Stomach (tissue), 9 donors: ENCODE results near the gene AKR1C2. TPM values are rescaled to one million over a fixed set of nuclear protein-coding genes. Genes with fewer than 3 reads are reported as not detected.
"Not testable (repeated sequence)": the region's sequence is repeated elsewhere in the genome, so short reads cannot be mapped to it uniquely, and the experiment has no call there.

ENCODE experiments used
- DNase-seq, 2 donors: peaks; one replicate each; pipeline versions ENCODE4 v3.0.0 to v3.0.0-alpha.2; 2013 to 2019
- H3K27ac ChIP-seq, 5 donors: fragments of 200-600 bp in 4 of 5; sonication (generic) in 4 of 5; one replicate each; pipeline ENCODE4 v1.5.1; 2013 to 2019; ENCODE audit warnings: mild to moderate bottlenecking in 1 of 5, moderate library complexity in 1 of 5
- H3K27me3 ChIP-seq, 3 donors: fragments of 200-600 bp; sonication (generic); one replicate each; pipeline ENCODE4 v1.5.1; 2017 to 2019; ENCODE audit warnings: mixed run types in 1 of 3
- H3K36me3 ChIP-seq, 4 donors: fragments of 200-600 bp; sonication (generic); 1 replicate in 3 of 4; 2 replicates in 1 of 4; pipeline ENCODE4 v1.5.1; 2016 to 2019
- H3K4me1 ChIP-seq, 4 donors: fragments of 200-600 bp; sonication (generic); one replicate each; pipeline ENCODE4 v1.5.1; 2016 to 2019
- H3K4me3 ChIP-seq, 4 donors: fragments of 200-600 bp; sonication (generic) in 3 of 4; one replicate each; pipeline ENCODE4 v1.5.1; 2016 to 2019; ENCODE audit warnings: mild to moderate bottlenecking in 1 of 4
- H3K9me3 ChIP-seq, 4 donors: fragments of 200-600 bp; sonication (generic); one replicate each; pipeline ENCODE4 v1.5.1; 2016 to 2019
- CTCF ChIP-seq, 7 experiments: fragments of 450-650 bp in 4 of 7; fragments of 200-600 bp in 3 of 7; sonication (generic) in 3 of 7; IDR thresholded peaks; one replicate each; pipeline ENCODE4 v1.5.1; 2016 to 2019; ENCODE audit warnings: antibody characterized with exemption in 7 of 7, control low read depth in 2 of 7, mild to moderate bottlenecking in 1 of 7
- EP300 ChIP-seq: sonication (generic); formaldehyde crosslinking; IDR thresholded peaks from one replicate; pipeline ENCODE4 v1.6.1; 2017; ENCODE audit warnings: antibody characterized with exemption
- POLR2A ChIP-seq, 4 donors: fragments of 450-650 bp; IDR thresholded peaks; one replicate each; pipeline ENCODE4 v1.6.1; 2016; ENCODE audit warnings: antibody characterized with exemption in 4 of 4, control low read depth in 2 of 4, mild to moderate bottlenecking in 1 of 4, moderate library complexity in 1 of 4
- POLR2AphosphoS5 ChIP-seq, 3 donors: sonication (generic); formaldehyde crosslinking; IDR thresholded peaks; one replicate each; pipeline ENCODE4 v1.6.1; 2016; ENCODE audit warnings: antibody characterized with exemption in 3 of 3
- WGBS, 5 donors: extraction: QIAGEN DNeasy Blood & Tissue Kit in 3 of 5; methylation state at CpG; one replicate each; pipeline versions ENCODE4 v1.1.5 to v1.1.7; 2013 to 2018; 5-methylcytosine and 5-hydroxymethylcytosine counted together
- intact Hi-C: fragments of 100-400 bp; cut with DNase I; formaldehyde crosslinking; loops from one replicate; pipeline ENCODE4 v1.15.1; 2023; ENCODE audit warnings: low total_unique reads
- polyA plus RNA-seq, 3 donors: library from polyadenylated mRNA; stranded (reverse); fragments of 200-250 nt; gene quantifications; one replicate each; pipeline ENCODE4 v1.2.3, GENCODE V29; 2013
- total RNA-seq, 5 donors: library from RNA; depleted of rRNA; stranded (reverse); fragments of >200 nt; gene quantifications; one replicate each; pipeline versions ENCODE4 v1.1.0 to v1.2.3, GENCODE V29; 2014 to 2016
- donor health status: healthy with polysubstance abuse.
- donor health status: Bipolar disorder and iron deficiency.
- donor health status: healthy.

Gene AKR1C2
- total and polyA plus RNA-seq, 8 donors: 30.4 to 507 (median 63.1) TPM

GRCh38 chr10:5013385-5013784 is 9.7 kb upstream of the AKR1C2 start:
- H3K4me1 ChIP-seq: peaks cover 0 to 6% (median 0%) of the 10 kb centered on the region in 4 donors
- intact Hi-C loops: no loop called here

GRCh38 chr10:5012595-5012994 is 8.9 kb upstream of the AKR1C2 start:
- H3K27ac ChIP-seq: no peak overlapping the region
- 54 to 84% (median 72%) methylated on average over 2 of the region's 2 CpGs for WGBS, 5 donors
- no peaks in the 10 kb centered on the region for H3K27me3 ChIP-seq
- H3K4me3 ChIP-seq: no peak overlapping the region
- no peaks in the 10 kb centered on the region for H3K36me3 ChIP-seq
- no peaks in the 10 kb centered on the region for H3K4me1 ChIP-seq
- intact Hi-C loops: no loop called here
- TF ChIP-seq POLR2A (IDR thresholded peaks at IDR 0.05) (no peak), EP300 (no peak), POLR2AphosphoS5 (IDR thresholded peaks at IDR 0.05) (no peak), CTCF (IDR thresholded peaks at IDR 0.05) (no peak)
- no peaks in the 10 kb centered on the region for H3K9me3 ChIP-seq
- no peak for DNase-seq

More at GRCh38 chr10:5013385-5013784, 9.7 kb upstream of the AKR1C2 start:
- Histone ChIP-seq H3K27ac (no peak overlapping the region), H3K36me3 (no peaks in the 10 kb centered on the region), H3K9me3 (no peaks in the 10 kb centered on the region), H3K27me3 (no peaks in the 10 kb centered on the region), H3K4me3 (no peak overlapping the region)
- WGBS, 5 donors: 50 to 81% (median 73%) methylated on average over 1 of the region's 1 CpG
- DNase-seq: no peak
- TF ChIP-seq POLR2A (IDR thresholded peaks at IDR 0.05) (no peak), EP300 (no peak), CTCF (IDR thresholded peaks at IDR 0.05) (no peak), POLR2AphosphoS5 (IDR thresholded peaks at IDR 0.05) (no peak)

- WGBS, 5 donors: 87 to 97% (median 89%) methylated on average over 2 of the region's 2 CpGs
- H3K9me3 ChIP-seq, H3K36me3 ChIP-seq, H3K4me1 ChIP-seq, intact Hi-C loops, DNase-seq, H3K27ac ChIP-seq, H3K27me3 ChIP-seq, H3K4me3 ChIP-seq: not testable (repeated sequence)
Observed at GRCh38 chr10:5011392-5011791, 7.7 kb upstream of the AKR1C2 start.

- DNase-seq, H3K4me3 ChIP-seq, H3K36me3 ChIP-seq, H3K4me1 ChIP-seq, H3K27me3 ChIP-seq, H3K9me3 ChIP-seq, intact Hi-C loops, H3K27ac ChIP-seq: not testable (repeated sequence)
- WGBS, 5 donors: 73 to 100% (median 81%) methylated on average over 2 to 6 of the region's 7 CpGs
Observed at GRCh38 chr10:5010043-5010442, 6.4 kb upstream of the AKR1C2 start.

GRCh38 chr10:5008857-5009548 is 5.3 kb upstream of the AKR1C2 start:
- peak; percentile 50 to 57 for DNase-seq

GRCh38 chr10:5004501-5004900 is 844 bp upstream of the AKR1C2 start:
- H3K36me3 ChIP-seq, DNase-seq, H3K4me3 ChIP-seq, H3K27me3 ChIP-seq, H3K9me3 ChIP-seq, H3K27ac ChIP-seq, intact Hi-C loops, H3K4me1 ChIP-seq: not testable (repeated sequence)

More at GRCh38 chr10:5008857-5009548, 5.3 kb upstream of the AKR1C2 start:
- H3K27me3 ChIP-seq, H3K4me1 ChIP-seq, intact Hi-C loops, H3K4me3 ChIP-seq, H3K9me3 ChIP-seq, H3K36me3 ChIP-seq: not testable (repeated sequence)
- 36 to 51% (median 45%) methylated on average over 4 of the region's 4 CpGs for WGBS, 5 donors
- H3K27ac ChIP-seq: peak overlapping the region in 2 of 5 donors; percentile 39 to 58

GRCh38 chr10:5004030-5004385 is 351 bp upstream of the AKR1C2 start:
- DNase-seq, H3K9me3 ChIP-seq, H3K4me1 ChIP-seq, intact Hi-C loops, H3K36me3 ChIP-seq, H3K27me3 ChIP-seq, H3K4me3 ChIP-seq, H3K27ac ChIP-seq: not testable (repeated sequence)
- WGBS, 5 donors: 0% methylated on average over 1 of the region's 1 CpG
